ENCODE data around the gene UBLCP1. TPM values are rescaled to one million over a fixed set of nuclear protein-coding genes. Genes with fewer than 3 reads are reported as not detected.

Gene UBLCP1
- 23.0 and 23.2 TPM in 2 replicates for total RNA-seq (2022)
- Bru-seq, nascent RNA = percentile 85 among the genes with signal in this experiment
- BruChase-seq, experiment 1, labeled RNA remaining after a 2-hour chase = percentile 82 among the genes with signal in this experiment
- BruChase-seq, experiment 2, labeled RNA remaining after a 6-hour chase = percentile 84 among the genes with signal in this experiment
- long read RNA-seq, transcript UBLCP1-201 (11 exons, 2,392 nt) = major isoform, 60 of 66 reads
- long read RNA-seq, partial matches to known transcripts = 1 of 66 reads
- long read RNA-seq, other reads (novel, unspliced or antisense) = 5 of 66 reads

GRCh38 chr5:159262859-159263568, at the start of gene UBLCP1:
Gene UBLCP1, plus strand, starts transcription at chr5:159263290. Its CDS starts 5,626 bp downstream, at chr5:159268916.
- peak within 1 kb of the TSS; percentile 89 for H3K4me3 Mint-ChIP-seq (ENCODE audit: unreplicated experiment)
- intact Hi-C loops (cut with micrococcal nuclease; ENCODE audit: unreplicated experiment) = loop anchor here (1.0 to 2.0 kb wide), 2 partner anchors 54 to 106 kb away; partner anchors contain the start of gene RNF145
- H3K27me3 Mint-ChIP-seq (ENCODE audit: insufficient read depth, unreplicated experiment) = peaks cover 11% of the 10 kb centered on the region
- BruUV-seq (replicated peaks) = no TSS peak
- no peaks in the 10 kb centered on the region for H3K36me3 ChIP-seq (ENCODE audit: control insufficient read depth, insufficient read depth, low read length)
- H3K9me3 Mint-ChIP-seq (ENCODE audit: unreplicated experiment) = peaks cover 15% of the 10 kb centered on the region
- ChIA-PET CTCF (no interaction called here), POLR2A (no interaction called here)
- TF ChIP-seq, protein P1, sequence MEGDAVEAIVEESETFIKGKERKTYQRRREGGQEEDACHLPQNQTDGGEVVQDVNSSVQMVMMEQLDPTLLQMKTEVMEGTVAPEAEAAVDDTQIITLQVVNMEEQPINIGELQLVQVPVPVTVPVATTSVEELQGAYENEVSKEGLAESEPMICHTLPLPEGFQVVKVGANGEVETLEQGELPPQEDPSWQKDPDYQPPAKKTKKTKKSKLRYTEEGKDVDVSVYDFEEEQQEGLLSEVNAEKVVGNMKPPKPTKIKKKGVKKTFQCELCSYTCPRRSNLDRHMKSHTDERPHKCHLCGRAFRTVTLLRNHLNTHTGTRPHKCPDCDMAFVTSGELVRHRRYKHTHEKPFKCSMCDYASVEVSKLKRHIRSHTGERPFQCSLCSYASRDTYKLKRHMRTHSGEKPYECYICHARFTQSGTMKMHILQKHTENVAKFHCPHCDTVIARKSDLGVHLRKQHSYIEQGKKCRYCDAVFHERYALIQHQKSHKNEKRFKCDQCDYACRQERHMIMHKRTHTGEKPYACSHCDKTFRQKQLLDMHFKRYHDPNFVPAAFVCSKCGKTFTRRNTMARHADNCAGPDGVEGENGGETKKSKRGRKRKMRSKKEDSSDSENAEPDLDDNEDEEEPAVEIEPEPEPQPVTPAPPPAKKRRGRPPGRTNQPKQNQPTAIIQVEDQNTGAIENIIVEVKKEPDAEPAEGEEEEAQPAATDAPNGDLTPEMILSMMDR (IDR thresholded peaks at IDR 0.05; ENCODE audit: insufficient read depth in 1 of 2, low read depth in 1 of 2, low read length in 1 of 2, severe bottlenecking in 1 of 2, unreplicated experiment in 1 of 2) = no peak
- DNase-seq = peak; percentile 79 to 82
- peak within 1 kb of the TSS; percentile 95 for H3K27ac Mint-ChIP-seq (ENCODE audit: unreplicated experiment)
- H3K4me1 Mint-ChIP-seq (ENCODE audit: low read depth, unreplicated experiment) = peaks cover 13% of the 10 kb centered on the region
- peaks cover 1% of the 10 kb centered on the region for H3K27me3 ChIP-seq (replicated peaks; ENCODE audit: control insufficient read depth, insufficient read depth, low read length)
- H3K4me3 ChIP-seq (ENCODE audit: low read depth, low read length) = peak within 1 kb of the TSS; percentile 85
- peaks cover 12% of the 10 kb centered on the region; the same call in 1 of the 2 replicates for H3K4me1 ChIP-seq
- no peaks in the 10 kb centered on the region for H3K9me3 ChIP-seq
- H3K36me3 Mint-ChIP-seq (ENCODE audit: insufficient read depth, unreplicated experiment) = peaks cover 7% of the 10 kb centered on the region

DNA sequence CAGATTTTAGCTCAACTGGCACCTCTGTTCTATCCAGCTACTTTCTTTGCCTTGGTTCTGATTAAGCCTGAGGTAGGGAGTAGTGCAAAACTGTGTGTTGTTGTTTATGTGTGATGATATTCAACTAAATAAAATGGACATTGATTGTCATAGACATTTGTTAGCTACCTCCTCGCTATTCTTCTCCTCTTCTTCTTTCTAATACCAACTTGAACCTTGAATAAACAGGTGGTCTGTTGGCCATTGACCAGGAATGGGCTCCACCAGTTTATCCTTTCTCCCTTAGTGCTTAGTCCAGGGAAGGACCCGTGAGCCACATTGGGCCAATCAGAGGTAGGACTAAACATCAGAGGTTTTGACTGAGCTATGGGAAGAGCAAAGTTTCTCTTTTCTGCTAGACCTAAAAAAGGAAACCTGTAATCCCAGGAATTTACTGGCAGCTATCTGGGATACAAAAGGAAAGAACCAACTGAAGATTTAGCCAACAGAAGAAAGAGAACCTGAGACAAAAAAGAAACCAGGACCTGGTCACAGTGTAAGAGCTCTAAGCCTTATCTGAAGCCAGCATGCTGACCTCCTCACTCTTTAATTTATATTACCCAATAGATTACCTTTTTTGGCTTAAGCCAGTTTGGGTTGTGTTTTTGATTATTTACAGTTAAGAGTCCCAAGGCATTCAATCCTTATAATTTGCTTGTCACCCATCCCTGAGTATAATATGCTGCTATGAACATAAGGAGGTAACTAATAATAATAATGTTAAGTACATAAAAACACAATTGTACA, 48.4 kb upstream of the UBLCP1 start:
- Mint-ChIP-seq H3K4me1 (ENCODE audit: low read depth, unreplicated experiment) (peaks cover 8% of the 10 kb centered on the region), H3K9me3 (ENCODE audit: unreplicated experiment) (no peaks in the 10 kb centered on the region), H3K27ac (ENCODE audit: unreplicated experiment) (no peak overlapping the region), H3K4me3 (ENCODE audit: unreplicated experiment) (no peak overlapping the region), H3K27me3 (ENCODE audit: insufficient read depth, unreplicated experiment) (peaks cover 4% of the 10 kb centered on the region), H3K36me3 (ENCODE audit: insufficient read depth, unreplicated experiment) (no peaks in the 10 kb centered on the region)
- no TSS peak for BruUV-seq (replicated peaks)
- ChIA-PET POLR2A (no interaction called here), CTCF (interaction anchor here (0.8 kb wide), 1 partner anchor 20 kb away, joined by 3 read pairs; no protein-coding TSS in a partner anchor)
- no peak for DNase-seq
- H3K27me3 ChIP-seq (replicated peaks; ENCODE audit: control insufficient read depth, insufficient read depth, low read length) = no peaks in the 10 kb centered on the region
- TF ChIP-seq, protein P1 (IDR thresholded peaks at IDR 0.05; ENCODE audit: insufficient read depth in 1 of 2, low read depth in 1 of 2, low read length in 1 of 2, severe bottlenecking in 1 of 2, unreplicated experiment in 1 of 2) = no peak
- no peaks in the 10 kb centered on the region; the same call in 1 of the 2 replicates for H3K36me3 ChIP-seq (ENCODE audit: control insufficient read depth, insufficient read depth, low read length)
- no peak overlapping the region for H3K4me3 ChIP-seq (ENCODE audit: low read depth, low read length)
- no peaks in the 10 kb centered on the region for H3K9me3 ChIP-seq
- peaks cover 19% of the 10 kb centered on the region for H3K4me1 ChIP-seq
- intact Hi-C loops (cut with micrococcal nuclease; ENCODE audit: unreplicated experiment) = no loop called here

- Mint-ChIP-seq H3K4me1 (ENCODE audit: low read depth, unreplicated experiment) (no peaks in the 10 kb centered on the region), H3K9me3 (ENCODE audit: unreplicated experiment) (no peaks in the 10 kb centered on the region), H3K4me3 (ENCODE audit: unreplicated experiment) (no peak overlapping the region), H3K27ac (ENCODE audit: unreplicated experiment) (no peak overlapping the region), H3K27me3 (ENCODE audit: insufficient read depth, unreplicated experiment) (peaks cover 4% of the 10 kb centered on the region), H3K36me3 (ENCODE audit: insufficient read depth, unreplicated experiment) (no peaks in the 10 kb centered on the region)
- Histone ChIP-seq H3K9me3 (no peaks in the 10 kb centered on the region), H3K4me1 (peaks cover 7% of the 10 kb centered on the region), H3K27me3 (replicated peaks; ENCODE audit: control insufficient read depth, insufficient read depth, low read length) (no peaks in the 10 kb centered on the region), H3K4me3 (ENCODE audit: low read depth, low read length) (no peak overlapping the region), H3K36me3 (ENCODE audit: control insufficient read depth, insufficient read depth, low read length) (no peaks in the 10 kb centered on the region; the same call in 1 of the 2 replicates)
- ChIA-PET CTCF (no interaction called here), POLR2A (no interaction called here)
- TF ChIP-seq, protein P1 (IDR thresholded peaks at IDR 0.05; ENCODE audit: insufficient read depth in 1 of 2, low read depth in 1 of 2, low read length in 1 of 2, severe bottlenecking in 1 of 2, unreplicated experiment in 1 of 2) = no peak
- no peak for DNase-seq
- BruUV-seq (replicated peaks) = no TSS peak
- intact Hi-C loops (cut with micrococcal nuclease; ENCODE audit: unreplicated experiment) = no loop called here
Measured at GRCh38 chr5:159215886-159216285, 47.2 kb upstream of the UBLCP1 start.

Data from Caco-2 (cell line).